Neural cell (in vitro differentiated cells): ENCODE data around the gene GALNT11.

Experiments
- EP300 ChIP-seq: fragments of 450-650 bp; conservative IDR thresholded peaks from 2 replicates; pipeline ENCODE4 v1.6.1; 2014; ENCODE audit warnings: antibody characterized with exemption, mild to moderate bottlenecking, moderate library complexity; ENCODE audit not compliant: poor library complexity, severe bottlenecking
- EZH2 ChIP-seq: fragments of 200-600, 300-800 bp; shearing (Covaris generic), sonication (generic); IDR thresholded peaks from 2 replicates; pipeline ENCODE4 v1.6.1; 2014; ENCODE audit warnings: antibody characterized with exemption, low read length, borderline replicate concordance, mild to moderate bottlenecking; ENCODE audit not compliant: insufficient read depth, poor library complexity, severe bottlenecking
- MXI1 ChIP-seq: fragments of 450-650 bp; conservative IDR thresholded peaks from 2 replicates; pipeline ENCODE4 v1.6.1; 2014; ENCODE audit warnings: antibody characterized with exemption, mild to moderate bottlenecking; ENCODE audit not compliant: poor library complexity, severe bottlenecking
- POLR2AphosphoS5 ChIP-seq: IDR thresholded peaks from 2 replicates; pipeline ENCODE4 v1.6.1; 2012
- RAD21 ChIP-seq: fragments of 450-650 bp; conservative IDR thresholded peaks from 2 replicates; pipeline ENCODE4 v1.6.1; 2014; ENCODE audit warnings: antibody characterized with exemption, mild to moderate bottlenecking, moderate library complexity
- SMC3 ChIP-seq: fragments of 450-650 bp; conservative IDR thresholded peaks from 2 replicates; pipeline ENCODE4 v1.6.1; 2014; ENCODE audit warnings: antibody characterized with exemption, mild to moderate bottlenecking, moderate library complexity; ENCODE audit not compliant: poor library complexity
- TF ChIP-seq, protein P1 (sequence below): fragments of 450-650 bp; IDR thresholded peaks from 2 replicates; pipeline ENCODE4 v1.5.1; 2014; ENCODE audit warnings: antibody characterized with exemption, mild to moderate bottlenecking, moderate library complexity; ENCODE audit not compliant: poor library complexity, severe bottlenecking
- TF ChIP-seq, protein P2 (sequence below): IDR thresholded peaks from 2 replicates; pipeline ENCODE4 v1.6.1; 2012; ENCODE audit warnings: borderline replicate concordance

DNA sequence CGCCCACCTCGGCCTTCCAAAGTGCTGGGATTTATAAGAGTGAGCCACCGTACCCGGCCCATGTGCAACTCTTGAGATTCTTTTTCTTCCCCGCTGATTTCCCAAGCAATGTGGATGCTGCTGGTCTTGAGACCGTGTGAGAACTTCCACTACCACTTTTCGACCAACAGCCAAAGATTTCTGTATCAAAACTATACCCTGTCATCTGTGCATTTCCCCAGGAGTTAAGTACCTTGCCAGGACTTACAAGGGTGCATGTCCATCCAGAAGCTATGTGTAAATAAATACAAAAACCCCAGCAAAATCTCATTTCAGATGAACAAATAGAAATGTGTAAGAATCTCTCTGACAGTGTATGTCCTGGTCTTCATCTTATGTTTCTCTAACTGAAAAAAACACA lies 9.9 kb upstream of the GALNT11 start:
- TF ChIP-seq, protein P1, sequence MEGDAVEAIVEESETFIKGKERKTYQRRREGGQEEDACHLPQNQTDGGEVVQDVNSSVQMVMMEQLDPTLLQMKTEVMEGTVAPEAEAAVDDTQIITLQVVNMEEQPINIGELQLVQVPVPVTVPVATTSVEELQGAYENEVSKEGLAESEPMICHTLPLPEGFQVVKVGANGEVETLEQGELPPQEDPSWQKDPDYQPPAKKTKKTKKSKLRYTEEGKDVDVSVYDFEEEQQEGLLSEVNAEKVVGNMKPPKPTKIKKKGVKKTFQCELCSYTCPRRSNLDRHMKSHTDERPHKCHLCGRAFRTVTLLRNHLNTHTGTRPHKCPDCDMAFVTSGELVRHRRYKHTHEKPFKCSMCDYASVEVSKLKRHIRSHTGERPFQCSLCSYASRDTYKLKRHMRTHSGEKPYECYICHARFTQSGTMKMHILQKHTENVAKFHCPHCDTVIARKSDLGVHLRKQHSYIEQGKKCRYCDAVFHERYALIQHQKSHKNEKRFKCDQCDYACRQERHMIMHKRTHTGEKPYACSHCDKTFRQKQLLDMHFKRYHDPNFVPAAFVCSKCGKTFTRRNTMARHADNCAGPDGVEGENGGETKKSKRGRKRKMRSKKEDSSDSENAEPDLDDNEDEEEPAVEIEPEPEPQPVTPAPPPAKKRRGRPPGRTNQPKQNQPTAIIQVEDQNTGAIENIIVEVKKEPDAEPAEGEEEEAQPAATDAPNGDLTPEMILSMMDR, result no peak
- TF ChIP-seq EZH2 (no peak), SMC3 (no peak), POLR2AphosphoS5 (no peak), RAD21 (no peak), EP300 (no peak), MXI1 (no peak)
- TF ChIP-seq, protein P2, sequence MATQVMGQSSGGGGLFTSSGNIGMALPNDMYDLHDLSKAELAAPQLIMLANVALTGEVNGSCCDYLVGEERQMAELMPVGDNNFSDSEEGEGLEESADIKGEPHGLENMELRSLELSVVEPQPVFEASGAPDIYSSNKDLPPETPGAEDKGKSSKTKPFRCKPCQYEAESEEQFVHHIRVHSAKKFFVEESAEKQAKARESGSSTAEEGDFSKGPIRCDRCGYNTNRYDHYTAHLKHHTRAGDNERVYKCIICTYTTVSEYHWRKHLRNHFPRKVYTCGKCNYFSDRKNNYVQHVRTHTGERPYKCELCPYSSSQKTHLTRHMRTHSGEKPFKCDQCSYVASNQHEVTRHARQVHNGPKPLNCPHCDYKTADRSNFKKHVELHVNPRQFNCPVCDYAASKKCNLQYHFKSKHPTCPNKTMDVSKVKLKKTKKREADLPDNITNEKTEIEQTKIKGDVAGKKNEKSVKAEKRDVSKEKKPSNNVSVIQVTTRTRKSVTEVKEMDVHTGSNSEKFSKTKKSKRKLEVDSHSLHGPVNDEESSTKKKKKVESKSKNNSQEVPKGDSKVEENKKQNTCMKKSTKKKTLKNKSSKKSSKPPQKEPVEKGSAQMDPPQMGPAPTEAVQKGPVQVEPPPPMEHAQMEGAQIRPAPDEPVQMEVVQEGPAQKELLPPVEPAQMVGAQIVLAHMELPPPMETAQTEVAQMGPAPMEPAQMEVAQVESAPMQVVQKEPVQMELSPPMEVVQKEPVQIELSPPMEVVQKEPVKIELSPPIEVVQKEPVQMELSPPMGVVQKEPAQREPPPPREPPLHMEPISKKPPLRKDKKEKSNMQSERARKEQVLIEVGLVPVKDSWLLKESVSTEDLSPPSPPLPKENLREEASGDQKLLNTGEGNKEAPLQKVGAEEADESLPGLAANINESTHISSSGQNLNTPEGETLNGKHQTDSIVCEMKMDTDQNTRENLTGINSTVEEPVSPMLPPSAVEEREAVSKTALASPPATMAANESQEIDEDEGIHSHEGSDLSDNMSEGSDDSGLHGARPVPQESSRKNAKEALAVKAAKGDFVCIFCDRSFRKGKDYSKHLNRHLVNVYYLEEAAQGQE, result no peak
